ENCODE data around the gene LARGE1. TPM values are rescaled to one million over a fixed set of nuclear protein-coding genes. Genes with fewer than 3 reads are reported as not detected.
A peak's percentile ranks its signal among the peaks of the same experiment; 100 is the strongest.

Gene LARGE1
- polyA plus RNA-seq, 1 experiment: 8.5 TPM

- CTCF ChIA-PET: no interaction called here
- Histone ChIP-seq H3K4me3 (ENCODE audit: low read depth, low read length) (no peak overlapping the region), H3K36me3 (ENCODE audit: control insufficient read depth, insufficient read depth, low read length) (no peaks in the 10 kb centered on the region), H3K27me3 (ENCODE audit: control insufficient read depth, insufficient read depth, low read length) (no peaks in the 10 kb centered on the region)
- TF ChIP-seq, protein P1, sequence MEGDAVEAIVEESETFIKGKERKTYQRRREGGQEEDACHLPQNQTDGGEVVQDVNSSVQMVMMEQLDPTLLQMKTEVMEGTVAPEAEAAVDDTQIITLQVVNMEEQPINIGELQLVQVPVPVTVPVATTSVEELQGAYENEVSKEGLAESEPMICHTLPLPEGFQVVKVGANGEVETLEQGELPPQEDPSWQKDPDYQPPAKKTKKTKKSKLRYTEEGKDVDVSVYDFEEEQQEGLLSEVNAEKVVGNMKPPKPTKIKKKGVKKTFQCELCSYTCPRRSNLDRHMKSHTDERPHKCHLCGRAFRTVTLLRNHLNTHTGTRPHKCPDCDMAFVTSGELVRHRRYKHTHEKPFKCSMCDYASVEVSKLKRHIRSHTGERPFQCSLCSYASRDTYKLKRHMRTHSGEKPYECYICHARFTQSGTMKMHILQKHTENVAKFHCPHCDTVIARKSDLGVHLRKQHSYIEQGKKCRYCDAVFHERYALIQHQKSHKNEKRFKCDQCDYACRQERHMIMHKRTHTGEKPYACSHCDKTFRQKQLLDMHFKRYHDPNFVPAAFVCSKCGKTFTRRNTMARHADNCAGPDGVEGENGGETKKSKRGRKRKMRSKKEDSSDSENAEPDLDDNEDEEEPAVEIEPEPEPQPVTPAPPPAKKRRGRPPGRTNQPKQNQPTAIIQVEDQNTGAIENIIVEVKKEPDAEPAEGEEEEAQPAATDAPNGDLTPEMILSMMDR (IDR thresholded peaks at IDR 0.05; ENCODE audit: insufficient read depth, low read depth, low read length): no peak
- POLR2A ChIA-PET: no interaction called here
- no peak for DNase-seq (ENCODE audit: low read depth)
Measured at GRCh38 chr22:33807470-33807869, 112.8 kb downstream of the LARGE1 start.

DNA sequence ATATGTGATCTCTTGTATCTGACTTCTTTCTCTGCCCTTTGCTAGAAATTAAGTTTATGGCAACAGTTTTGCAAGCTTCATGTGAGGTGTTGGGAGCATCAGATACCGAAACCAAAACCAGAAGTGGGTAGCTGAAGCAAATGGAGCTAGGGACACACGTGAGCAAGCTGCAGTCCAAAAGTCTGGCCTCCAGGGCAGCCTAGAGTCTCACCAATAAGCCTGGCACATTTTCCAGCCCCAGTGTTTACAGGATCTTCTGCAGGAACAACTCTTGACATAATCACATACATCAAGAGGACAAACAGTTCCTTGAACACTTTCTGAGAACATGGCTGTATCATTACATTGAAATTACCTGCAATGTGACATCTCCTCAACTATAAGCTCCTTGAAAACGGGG is 114.1 kb downstream of the LARGE1 start:
- no peaks in the 10 kb centered on the region for H3K36me3 ChIP-seq (ENCODE audit: control insufficient read depth, insufficient read depth, low read length)
- DNase-seq (ENCODE audit: low read depth): no peak
- ChIA-PET CTCF (interaction anchor here (1.4 kb wide), 1 partner anchor 13 kb away, joined by 4 read pairs; no protein-coding TSS in a partner anchor), POLR2A (no interaction called here)
- H3K4me3 ChIP-seq (ENCODE audit: low read depth, low read length): no peak overlapping the region
- no peaks in the 10 kb centered on the region for H3K27me3 ChIP-seq (ENCODE audit: control insufficient read depth, insufficient read depth, low read length)
- TF ChIP-seq, protein P1 (IDR thresholded peaks at IDR 0.05; ENCODE audit: insufficient read depth, low read depth, low read length): no peak

DNA sequence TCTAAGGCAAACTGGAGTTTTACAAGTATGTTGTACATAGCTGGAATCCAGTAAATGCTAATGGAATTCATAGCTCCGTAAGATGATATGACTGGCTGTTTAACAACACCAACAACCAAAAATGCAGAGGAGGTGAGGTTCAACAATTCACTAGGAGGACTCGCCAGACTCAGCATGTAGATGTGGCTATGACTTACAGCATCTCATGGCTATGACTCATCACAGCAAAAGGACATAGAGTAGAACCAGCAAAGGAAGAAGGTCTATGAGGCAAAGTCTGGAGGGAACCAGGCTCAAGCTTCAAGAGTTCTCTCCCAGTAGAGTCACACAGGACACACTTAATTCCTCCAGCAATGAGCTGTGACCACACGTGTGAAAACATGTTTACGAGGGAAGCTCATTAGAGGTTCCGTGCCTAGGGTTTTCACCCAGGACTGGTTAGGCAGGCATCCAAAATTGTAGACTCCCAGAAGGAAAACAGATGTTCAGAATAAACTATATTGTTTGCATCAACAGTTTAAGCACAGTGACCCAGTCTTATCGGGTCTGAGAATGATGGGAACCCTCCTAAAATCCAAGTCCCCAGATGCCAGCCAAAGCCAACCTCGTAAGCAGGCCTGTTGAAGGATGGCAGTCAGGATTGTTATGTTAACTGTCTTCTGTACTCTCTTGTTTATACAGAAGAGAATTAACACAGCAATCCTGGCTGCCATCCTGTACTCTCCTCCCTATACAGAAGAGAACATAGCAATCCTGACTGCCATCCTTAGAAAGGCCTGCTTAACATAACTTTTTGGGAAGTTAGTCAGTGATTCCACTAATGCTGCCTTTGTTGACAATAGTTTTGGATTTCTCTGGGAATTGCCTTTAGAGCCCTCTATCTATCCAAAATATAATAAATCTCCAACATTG is 116.6 kb downstream of the LARGE1 start:
- TF ChIP-seq, protein P1 (IDR thresholded peaks at IDR 0.05; ENCODE audit: insufficient read depth, low read depth, low read length): no peak
- Histone ChIP-seq H3K27me3 (ENCODE audit: control insufficient read depth, insufficient read depth, low read length) (no peaks in the 10 kb centered on the region), H3K4me3 (ENCODE audit: low read depth, low read length) (no peak overlapping the region), H3K36me3 (ENCODE audit: control insufficient read depth, insufficient read depth, low read length) (no peaks in the 10 kb centered on the region)
- DNase-seq (ENCODE audit: low read depth): peak; percentile 97
- ChIA-PET POLR2A (interaction anchor here (0.7 kb wide), 1 partner anchor 1182 kb away, joined by 3 read pairs; no protein-coding TSS in a partner anchor), CTCF (no interaction called here)

DNA sequence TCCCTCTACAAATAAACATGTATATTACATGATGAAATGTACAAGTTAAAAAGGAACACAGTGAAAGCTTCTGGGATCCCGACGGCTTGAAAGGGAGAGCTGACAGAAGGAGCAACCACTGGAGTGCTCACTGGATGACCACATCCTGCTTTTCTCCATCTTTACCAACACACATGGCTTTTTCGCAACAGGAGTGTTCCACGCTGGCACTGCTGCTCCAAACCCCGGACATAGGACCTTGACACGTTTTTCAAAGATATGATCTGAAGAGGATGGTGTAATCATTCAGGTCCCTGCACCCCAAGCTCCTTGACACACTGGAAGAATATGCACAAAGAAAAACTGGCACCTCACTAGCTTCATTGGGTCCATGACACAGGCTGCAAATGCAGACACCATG is 121.9 kb downstream of the LARGE1 start:
- no peaks in the 10 kb centered on the region for H3K27me3 ChIP-seq (ENCODE audit: control insufficient read depth, insufficient read depth, low read length)
- no peak for DNase-seq (ENCODE audit: low read depth)
- no peak overlapping the region for H3K4me3 ChIP-seq (ENCODE audit: low read depth, low read length)
- POLR2A ChIA-PET: no interaction called here
- H3K36me3 ChIP-seq (ENCODE audit: control insufficient read depth, insufficient read depth, low read length): no peaks in the 10 kb centered on the region
- TF ChIP-seq, protein P1 (IDR thresholded peaks at IDR 0.05; ENCODE audit: insufficient read depth, low read depth, low read length): no peak
- CTCF ChIA-PET: interaction anchor here (1.5 kb wide), 1 partner anchor 16 kb away, joined by 3 read pairs; no protein-coding TSS in a partner anchor

GRCh38 chr22:33796494-33796893 is 123.8 kb downstream of the LARGE1 start:
- DNase-seq (ENCODE audit: low read depth): no peak
- no peak overlapping the region for H3K4me3 ChIP-seq (ENCODE audit: low read depth, low read length)
- H3K27me3 ChIP-seq (ENCODE audit: control insufficient read depth, insufficient read depth, low read length): no peaks in the 10 kb centered on the region
- no peaks in the 10 kb centered on the region for H3K36me3 ChIP-seq (ENCODE audit: control insufficient read depth, insufficient read depth, low read length)
- TF ChIP-seq, protein P1 (IDR thresholded peaks at IDR 0.05; ENCODE audit: insufficient read depth, low read depth, low read length): no peak
- ChIA-PET CTCF (no interaction called here), POLR2A (no interaction called here)

Measured in BJ (cell line).